ENCODE measurements around the gene CCT6A.
"Not testable (repeated sequence)": the region's sequence is repeated elsewhere in the genome, so short reads cannot be mapped to it uniquely, and the experiment has no call there.

The CCT6A gene

GRCh38 chr7:56087445-56087844, 35.9 kb downstream of the CCT6A start:
- 0 out of 2 replicates have a peak, but pooled peaks have one; percentile 18 for TF ChIP-seq GLIS2 (tag by site-specific recombination; IDR thresholded peaks at IDR 0.05)
- no peak for TF ChIP-seq ZNF677 (tag by site-specific recombination; IDR thresholded peaks at IDR 0.05)
- H3K27ac ChIP-seq (ENCODE audit: extremely low read depth, low read depth, low read length): no peak overlapping the region
- peaks cover 0 to 3% of the 10 kb centered on the region in 2 experiments; a peak in 1 of 3 replicates for H3K36me3 ChIP-seq (ENCODE audit: control insufficient read depth in 2 of 2, insufficient read depth in 1 of 2, low read length in 2 of 2)
- ChIA-PET CTCF (interaction anchor here (0.6 to 0.7 kb wide), 3 partner anchors 9 to 807 kb away, joined by 3 to 4 read pairs (median 3); no protein-coding TSS in a partner anchor), POLR2A (no interaction called here)
- no peaks in the 10 kb centered on the region for H3K4me1 ChIP-seq (ENCODE audit: control insufficient read depth, insufficient read depth, low read length)
- no peaks in the 10 kb centered on the region for H3K9me3 ChIP-seq (ENCODE audit: control insufficient read depth, insufficient read depth, low read depth, low read length)
- H3K4me3 ChIP-seq (ENCODE audit: low read depth, low read length): no peak overlapping the region

GRCh38 chr7:56091591-56091990, 40.0 kb downstream of the CCT6A start:
- no peak overlapping the region for H3K27ac ChIP-seq (ENCODE audit: extremely low read depth, low read depth, low read length)
- no peaks in the 10 kb centered on the region for H3K9me3 ChIP-seq (ENCODE audit: control insufficient read depth, insufficient read depth, low read depth, low read length)
- H3K4me1 ChIP-seq (ENCODE audit: control insufficient read depth, insufficient read depth, low read length): no peaks in the 10 kb centered on the region
- TF ChIP-seq ZBTB17 (tag by site-specific recombination; IDR thresholded peaks at IDR 0.05) (0 out of 2 replicates have a peak, but pooled peaks have one; percentile 7), ZNF341 (tag by site-specific recombination; IDR thresholded peaks at IDR 0.05; ENCODE audit: low read depth) (peak; percentile 46; the same call in 1 of the 2 replicates), ZNF18 (tag by site-specific recombination; IDR thresholded peaks at IDR 0.05) (no peak)
- H3K4me3 ChIP-seq (ENCODE audit: low read depth, low read length): no peak overlapping the region
- no peaks in the 10 kb centered on the region; a peak in 1 of 3 replicates for H3K36me3 ChIP-seq (ENCODE audit: control insufficient read depth in 2 of 2, insufficient read depth in 1 of 2, low read length in 2 of 2)
- ChIA-PET CTCF (interaction anchor here (0.6 to 1.5 kb wide), 2 partner anchors 135 to 450 kb away, joined by 3 read pairs; no protein-coding TSS in a partner anchor), POLR2A (no interaction called here)

- CTCF ChIA-PET: interaction anchor here (0.6 to 1.5 kb wide), 6 partner anchors 18 to 650 kb away, joined by 3 read pairs; no protein-coding TSS in a partner anchor
- H3K36me3 ChIP-seq (ENCODE audit: control insufficient read depth in 2 of 2, insufficient read depth in 1 of 2, low read length in 2 of 2); H3K27ac ChIP-seq (ENCODE audit: extremely low read depth, low read depth, low read length); H3K9me3 ChIP-seq (ENCODE audit: control insufficient read depth, insufficient read depth, low read depth, low read length); POLR2A ChIA-PET; H3K4me3 ChIP-seq (ENCODE audit: low read depth, low read length); H3K4me1 ChIP-seq (ENCODE audit: control insufficient read depth, insufficient read depth, low read length): not testable (repeated sequence)
These were observed 40.8 kb downstream of the CCT6A start for GRCh38 chr7:56092388-56092787.

DNA sequence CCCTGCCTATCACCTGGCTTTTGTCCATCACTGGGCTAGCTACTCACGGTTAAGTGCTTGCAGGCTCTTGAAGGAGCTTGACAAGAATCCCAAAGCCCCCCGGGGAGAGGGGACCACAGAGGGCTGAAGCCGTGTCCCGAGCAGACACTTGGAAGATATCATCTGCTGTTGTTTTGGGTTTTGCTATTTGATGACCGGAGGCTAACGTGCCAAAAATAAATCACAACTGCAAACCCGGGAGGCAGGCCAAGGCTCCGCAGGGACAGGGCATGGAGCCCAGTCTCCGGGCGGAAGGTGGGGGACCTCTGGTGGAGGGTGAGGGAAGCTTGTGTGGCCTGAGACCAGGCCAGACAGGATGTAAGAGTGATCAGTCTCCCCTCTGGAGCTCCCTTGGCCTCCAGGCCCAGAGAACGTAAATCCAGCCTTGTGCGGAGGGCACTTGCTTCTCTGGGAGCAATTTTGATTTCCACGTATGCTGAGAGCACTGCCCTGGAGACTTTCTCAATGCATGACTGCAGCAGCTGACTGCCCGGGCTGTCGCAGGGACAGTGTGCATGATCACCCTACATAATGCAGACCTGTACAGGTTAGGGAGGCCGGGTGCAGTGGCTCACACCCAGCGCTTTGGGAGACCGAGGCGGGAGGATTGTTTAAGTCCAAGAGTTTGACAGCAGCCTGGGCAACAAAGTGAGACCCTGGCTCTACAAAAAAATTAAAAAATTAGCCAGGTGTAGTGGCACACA, 41.4 kb downstream of the CCT6A start, which contains the start of gene PHKG1:
Gene PHKG1 (minus strand): TSS at position 164 of the 743 bp plus-strand sequence. CDS start 4,011 bp downstream, outside the sequence.
- Histone ChIP-seq H3K27ac (ENCODE audit: extremely low read depth, low read depth, low read length) (no peak within 1 kb of the TSS), H3K36me3 (ENCODE audit: control insufficient read depth in 2 of 2, insufficient read depth in 1 of 2, low read length in 2 of 2) (no peaks in the 10 kb centered on the region; a peak in 1 of 3 replicates), H3K4me1 (ENCODE audit: control insufficient read depth, insufficient read depth, low read length) (no peaks in the 10 kb centered on the region), H3K9me3 (ENCODE audit: control insufficient read depth, insufficient read depth, low read depth, low read length) (no peaks in the 10 kb centered on the region), H3K4me3 (ENCODE audit: low read depth, low read length) (no peak within 1 kb of the TSS)
- ChIA-PET CTCF (interaction anchor here (0.5 to 1.0 kb wide), 5 partner anchors 18 to 651 kb away, joined by 3 to 5 read pairs (median 3); no protein-coding TSS in a partner anchor), POLR2A (interaction anchor here (0.5 kb wide), 1 partner anchor 194 kb away, joined by 7 read pairs; no protein-coding TSS in a partner anchor)
- TF ChIP-seq SP3 (tag by site-specific recombination; IDR thresholded peaks at IDR 0.05): no peak
- TF ChIP-seq, protein P1, sequence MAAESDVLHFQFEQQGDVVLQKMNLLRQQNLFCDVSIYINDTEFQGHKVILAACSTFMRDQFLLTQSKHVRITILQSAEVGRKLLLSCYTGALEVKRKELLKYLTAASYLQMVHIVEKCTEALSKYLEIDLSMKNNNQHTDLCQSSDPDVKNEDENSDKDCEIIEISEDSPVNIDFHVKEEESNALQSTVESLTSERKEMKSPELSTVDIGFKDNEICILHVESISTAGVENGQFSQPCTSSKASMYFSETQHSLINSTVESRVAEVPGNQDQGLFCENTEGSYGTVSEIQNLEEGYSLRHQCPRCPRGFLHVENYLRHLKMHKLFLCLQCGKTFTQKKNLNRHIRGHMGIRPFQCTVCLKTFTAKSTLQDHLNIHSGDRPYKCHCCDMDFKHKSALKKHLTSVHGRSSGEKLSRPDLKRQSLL (tag by site-specific recombination; IDR thresholded peaks at IDR 0.05): no peak
- TF ChIP-seq, protein P2, sequence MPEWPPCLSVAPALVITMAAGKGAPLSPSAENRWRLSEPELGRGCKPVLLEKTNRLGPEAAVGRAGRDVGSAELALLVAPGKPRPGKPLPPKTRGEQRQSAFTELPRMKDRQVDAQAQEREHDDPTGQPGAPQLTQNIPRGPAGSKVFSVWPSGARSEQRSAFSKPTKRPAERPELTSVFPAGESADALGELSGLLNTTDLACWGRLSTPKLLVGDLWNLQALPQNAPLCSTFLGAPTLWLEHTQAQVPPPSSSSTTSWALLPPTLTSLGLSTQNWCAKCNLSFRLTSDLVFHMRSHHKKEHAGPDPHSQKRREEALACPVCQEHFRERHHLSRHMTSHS (tag by site-specific recombination; IDR thresholded peaks at IDR 0.05): no peak
- TF ChIP-seq ZFP69B (tag by site-specific recombination; IDR thresholded peaks at IDR 0.05): no peak
- peak; percentile 17; the same call in 1 of the 2 replicates for TF ChIP-seq GLIS1 (tag by site-specific recombination; IDR thresholded peaks at IDR 0.05)
- no peak for TF ChIP-seq ZNF76 (tag by site-specific recombination; IDR thresholded peaks at IDR 0.05; ENCODE audit: borderline replicate concordance, low read depth)
- no peak for TF ChIP-seq PBX3 (CRISPR knock-in tag; IDR thresholded peaks at IDR 0.05)
- TF ChIP-seq, protein P3, sequence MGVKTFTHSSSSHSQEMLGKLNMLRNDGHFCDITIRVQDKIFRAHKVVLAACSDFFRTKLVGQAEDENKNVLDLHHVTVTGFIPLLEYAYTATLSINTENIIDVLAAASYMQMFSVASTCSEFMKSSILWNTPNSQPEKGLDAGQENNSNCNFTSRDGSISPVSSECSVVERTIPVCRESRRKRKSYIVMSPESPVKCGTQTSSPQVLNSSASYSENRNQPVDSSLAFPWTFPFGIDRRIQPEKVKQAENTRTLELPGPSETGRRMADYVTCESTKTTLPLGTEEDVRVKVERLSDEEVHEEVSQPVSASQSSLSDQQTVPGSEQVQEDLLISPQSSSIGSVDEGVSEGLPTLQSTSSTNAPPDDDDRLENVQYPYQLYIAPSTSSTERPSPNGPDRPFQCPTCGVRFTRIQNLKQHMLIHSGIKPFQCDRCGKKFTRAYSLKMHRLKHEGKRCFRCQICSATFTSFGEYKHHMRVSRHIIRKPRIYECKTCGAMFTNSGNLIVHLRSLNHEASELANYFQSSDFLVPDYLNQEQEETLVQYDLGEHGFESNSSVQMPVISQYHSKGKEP (tag by site-specific recombination; IDR thresholded peaks at IDR 0.05): peak; percentile 39; the same call in 1 of the 2 replicates
- TF ChIP-seq SCRT2 (tag by site-specific recombination; IDR thresholded peaks at IDR 0.05): no peak
- no peak for TF ChIP-seq ZNF830 (tag by site-specific recombination; IDR thresholded peaks at IDR 0.05; ENCODE audit: low read depth)
- no peak for TF ChIP-seq ZNF776 (tag by site-specific recombination; IDR thresholded peaks at IDR 0.05; ENCODE audit: borderline replicate concordance)
- TF ChIP-seq, protein P4, sequence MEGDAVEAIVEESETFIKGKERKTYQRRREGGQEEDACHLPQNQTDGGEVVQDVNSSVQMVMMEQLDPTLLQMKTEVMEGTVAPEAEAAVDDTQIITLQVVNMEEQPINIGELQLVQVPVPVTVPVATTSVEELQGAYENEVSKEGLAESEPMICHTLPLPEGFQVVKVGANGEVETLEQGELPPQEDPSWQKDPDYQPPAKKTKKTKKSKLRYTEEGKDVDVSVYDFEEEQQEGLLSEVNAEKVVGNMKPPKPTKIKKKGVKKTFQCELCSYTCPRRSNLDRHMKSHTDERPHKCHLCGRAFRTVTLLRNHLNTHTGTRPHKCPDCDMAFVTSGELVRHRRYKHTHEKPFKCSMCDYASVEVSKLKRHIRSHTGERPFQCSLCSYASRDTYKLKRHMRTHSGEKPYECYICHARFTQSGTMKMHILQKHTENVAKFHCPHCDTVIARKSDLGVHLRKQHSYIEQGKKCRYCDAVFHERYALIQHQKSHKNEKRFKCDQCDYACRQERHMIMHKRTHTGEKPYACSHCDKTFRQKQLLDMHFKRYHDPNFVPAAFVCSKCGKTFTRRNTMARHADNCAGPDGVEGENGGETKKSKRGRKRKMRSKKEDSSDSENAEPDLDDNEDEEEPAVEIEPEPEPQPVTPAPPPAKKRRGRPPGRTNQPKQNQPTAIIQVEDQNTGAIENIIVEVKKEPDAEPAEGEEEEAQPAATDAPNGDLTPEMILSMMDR (tag by site-specific recombination; IDR thresholded peaks at IDR 0.05): 0 out of 2 replicates have a peak, but pooled peaks have one; percentile 20
